ENCODE data around the gene GIMD1. TPM values are rescaled to one million over a fixed set of nuclear protein-coding genes. Genes with fewer than 3 reads are reported as not detected.

The GIMD1 gene
- total RNA-seq, 2 experiments from 2014 or later, result not detected

DNA sequence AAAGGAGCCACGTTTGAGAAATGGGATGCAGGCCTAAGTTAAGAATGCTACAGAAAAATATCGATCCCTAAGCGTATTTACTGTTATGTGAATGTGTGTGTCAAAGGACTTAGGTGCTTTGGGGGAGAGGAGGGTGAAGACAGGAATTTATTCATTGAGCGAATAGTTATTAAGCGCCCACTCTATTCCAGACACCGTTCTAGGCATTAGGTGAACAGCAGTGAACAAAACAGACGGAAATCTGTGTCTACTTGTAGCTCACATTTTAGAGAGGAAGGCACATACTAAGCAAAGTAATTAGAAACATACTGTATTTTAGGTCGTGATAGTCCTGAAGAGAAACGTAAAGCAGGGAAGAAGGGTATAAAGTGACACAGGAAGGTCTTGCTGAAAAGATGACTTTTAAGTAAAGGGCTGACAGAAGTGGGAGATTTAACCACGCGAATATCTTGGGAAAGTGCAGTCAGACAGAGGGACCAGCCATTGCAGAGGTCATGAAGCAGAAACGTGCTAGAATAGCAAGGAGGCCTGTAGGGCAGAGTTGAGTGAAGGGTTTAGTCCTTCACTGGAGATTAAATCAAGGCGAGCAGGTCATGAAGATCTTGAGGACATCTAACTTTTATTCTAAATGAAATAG lies 51.7 kb downstream of the GIMD1 start:
- ChIA-PET POLR2A (no interaction called here), CTCF (no interaction called here)

DNA sequence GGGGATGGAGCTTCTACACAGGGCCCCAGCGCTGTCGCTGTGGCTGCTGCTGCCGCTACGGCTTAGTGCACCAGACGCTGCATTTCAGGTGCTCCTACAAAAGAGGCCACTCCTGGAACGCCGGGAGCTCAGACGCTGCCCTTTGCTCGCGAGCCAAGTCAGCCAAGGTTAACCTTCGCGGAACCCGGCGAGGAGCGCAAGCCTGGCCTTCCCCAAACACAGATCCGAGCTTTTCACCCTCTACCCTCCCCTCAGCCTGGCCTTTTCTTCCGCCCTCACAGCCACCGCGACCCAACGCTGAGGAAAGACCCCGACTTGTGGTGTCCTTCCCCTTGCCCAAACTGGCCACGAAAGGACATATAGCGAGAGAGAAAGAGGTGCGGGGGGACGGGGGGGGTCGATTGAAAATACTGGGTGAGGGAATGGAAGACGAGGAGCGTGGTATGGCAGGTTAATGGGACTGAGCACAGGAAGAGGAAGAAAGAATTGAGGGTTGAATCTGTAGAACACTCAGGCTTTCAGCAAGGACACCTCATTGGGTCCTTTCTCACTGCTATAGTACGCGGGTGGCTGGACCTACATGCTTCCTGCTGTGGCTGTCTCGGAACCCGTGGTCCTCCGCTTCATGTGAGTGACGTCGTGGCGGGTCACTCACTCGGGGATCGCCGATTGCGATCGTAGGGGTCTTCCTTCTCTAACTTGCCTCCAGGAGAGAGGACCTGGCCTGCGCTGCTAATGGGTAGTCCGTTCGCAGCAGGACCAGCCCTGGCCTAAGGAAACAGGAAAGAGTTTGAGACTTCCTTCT lies 52.4 kb downstream of the GIMD1 start, which contains the start of the genes AIMP1 and TBCK:
Gene AIMP1, plus strand, starts transcription at position 583 of the 805 bp plus-strand sequence. CDS start 8,460 bp downstream, outside the sequence.
Gene TBCK, minus strand, starts transcription at position 242 of the 805 bp plus-strand sequence. CDS start 7,249 bp downstream, outside the sequence.
- POLR2A ChIA-PET, result interaction anchor here (0.7 to 1.0 kb wide), 3 partner anchors 19 to 1404 kb away, joined by 3 to 4 read pairs (median 3); partner anchors contain the start of gene PAPSS1
- CTCF ChIA-PET, result no interaction called here

DNA sequence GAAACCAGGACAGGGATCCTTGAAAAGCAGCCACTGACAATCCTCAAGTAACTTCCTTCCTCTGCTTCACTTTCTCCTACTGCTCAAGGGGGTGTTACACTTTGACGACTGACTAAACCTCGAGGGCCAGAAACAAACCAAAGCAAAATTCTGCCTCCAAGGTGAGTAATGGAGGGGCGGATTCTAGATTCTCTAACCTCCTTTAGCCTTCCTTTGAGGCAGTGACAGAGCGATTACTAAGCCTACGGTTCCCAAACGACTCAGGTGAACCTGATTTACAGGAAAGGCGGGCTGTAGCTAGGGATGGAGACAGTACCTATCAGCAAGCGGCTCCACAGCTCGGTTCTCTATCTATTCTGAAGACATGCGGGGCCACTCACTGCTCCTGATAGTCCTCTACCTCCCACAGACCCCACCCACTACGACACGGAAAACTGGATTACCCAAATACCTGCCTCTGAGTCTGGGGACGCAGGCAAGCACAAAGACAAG lies 53.1 kb downstream of the GIMD1 start:
- ChIA-PET POLR2A (interaction anchor here (0.7 to 1.0 kb wide), 3 partner anchors 20 to 1405 kb away, joined by 3 to 4 read pairs (median 3); partner anchors contain the start of gene PAPSS1), CTCF (no interaction called here)

DNA sequence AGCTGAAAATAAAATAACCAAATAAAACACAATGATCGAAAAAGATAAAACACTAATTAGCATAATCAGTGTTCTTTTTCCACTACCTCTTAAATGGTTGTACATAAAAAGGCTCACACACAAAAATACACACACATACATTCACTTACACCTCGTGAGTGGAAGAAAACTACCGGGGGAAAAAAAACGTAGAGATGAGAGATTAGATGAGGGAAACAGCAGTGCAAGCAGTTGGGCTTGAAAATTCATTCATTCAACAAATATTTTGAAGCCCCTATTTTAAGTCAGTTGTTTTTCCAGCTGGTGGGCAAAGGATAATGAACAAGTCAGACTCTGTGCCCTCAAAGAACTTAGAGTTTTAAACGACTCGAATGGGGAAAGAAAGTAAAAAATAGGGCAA lies 53.6 kb downstream of the GIMD1 start:
- CTCF ChIA-PET, result no interaction called here
- POLR2A ChIA-PET, result no interaction called here

DNA sequence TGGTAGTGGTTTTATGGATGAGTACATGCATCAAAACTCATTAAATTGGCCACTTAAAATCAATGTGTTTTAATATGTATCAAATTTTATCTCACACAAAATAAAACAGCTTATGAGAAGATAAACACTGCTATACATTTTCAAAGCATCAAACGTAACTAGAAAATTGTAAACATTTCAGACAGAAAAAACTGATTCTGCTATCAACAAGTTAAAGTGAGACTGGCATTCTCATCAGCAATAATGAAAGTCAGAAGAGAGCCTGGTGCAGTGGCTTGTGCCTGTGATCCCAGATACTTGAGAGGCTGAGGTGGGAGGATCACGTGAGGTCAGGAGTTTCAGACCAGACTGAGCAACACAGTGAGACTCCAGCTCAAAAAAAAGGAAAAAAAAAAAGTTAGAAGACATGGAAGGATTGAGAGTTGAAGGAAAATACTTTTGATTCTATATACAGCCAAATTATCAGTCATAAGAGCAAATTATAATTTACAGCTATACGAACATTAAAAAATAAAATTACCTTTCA lies 55.5 kb downstream of the GIMD1 start:
- ChIA-PET POLR2A (no interaction called here), CTCF (interaction anchor here (0.7 kb wide), 1 partner anchor 840 kb away, joined by 3 read pairs; no protein-coding TSS in a partner anchor)

DNA sequence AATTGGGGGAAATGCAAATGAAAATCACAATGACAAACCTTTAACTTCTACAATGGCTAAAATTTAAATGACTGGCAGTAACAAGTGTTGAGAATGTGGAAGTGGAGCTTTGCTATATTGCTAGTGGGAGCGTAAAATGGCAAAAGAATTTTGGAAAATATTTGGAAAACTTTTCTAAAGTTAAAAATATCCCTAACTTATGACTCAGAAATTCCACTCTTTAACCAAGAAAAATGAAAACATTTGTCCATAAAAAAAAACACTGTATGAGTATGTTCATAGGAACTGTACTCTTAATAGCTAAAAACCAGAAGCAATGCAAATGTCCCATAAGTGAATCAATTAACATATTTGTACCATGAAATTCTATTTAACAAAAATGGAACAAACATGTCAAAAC lies 56.2 kb downstream of the GIMD1 start:
- CTCF ChIA-PET, result no interaction called here
- POLR2A ChIA-PET, result no interaction called here

Other genes starting within 250 kb of the GIMD1 start
- gene TBCK, start 52.6 kb downstream of the GIMD1 start, total RNA-seq, result 10 to 100 TPM; 21.2 to 22.2 TPM
- gene AIMP1, start 52.2 kb downstream of the GIMD1 start, total RNA-seq, result 10 to 100 TPM; 63.5 to 70.0 TPM